H1 (cell line): ENCODE data around the gene RAET1E. TPM values are rescaled to one million over a fixed set of nuclear protein-coding genes. Genes with fewer than 3 reads are reported as not detected.

Experiments
- CTCF ChIA-PET: fragments of 300-600 bp; sonication (Branson Sonifier 250); formaldehyde crosslinking; loops from one replicate; lab custom pipeline; 2021; ENCODE audit not compliant: partially characterized antibody; lab: Charles Lee
- POLR2A ChIA-PET: fragments of 300-600 bp; sonication (Branson Sonifier 250); formaldehyde crosslinking; loops from one replicate; lab custom pipeline; 2021; ENCODE audit warnings: inconsistent platforms; ENCODE audit not compliant: partially characterized antibody; lab: Charles Lee
- DNase-seq, 2 experiments: peaks; one replicate each; pipeline versions ENCODE4 v3.0.0 to v3.0.0-alpha.2; 2010 to 2022; ENCODE audit warnings: low spot score in 2 of 2, low read depth in 1 of 2, mixed read lengths in 1 of 2
- FAIRE-seq: peaks from 2 replicates; lab custom pipeline; 2011; peaks lifted over from hg19 to GRCh38; lab: Jason Lieb, UNC
- H2AFZ ChIP-seq: 2 replicates; pipeline ENCODE4 v1.8.1; 2012; ENCODE audit warnings: low read length, inconsistent platforms
- H2AK5ac ChIP-seq: 2 replicates; pipeline ENCODE4 v1.6.1; 2013; ENCODE audit warnings: low read depth, low read length
- H2BK120ac ChIP-seq: replicated peaks from 2 replicates; pipeline ENCODE3; 2013; ENCODE audit warnings: low read depth, low read length, inconsistent platforms
- H2BK12ac ChIP-seq: 2 replicates; pipeline ENCODE4 v1.6.1; 2013; ENCODE audit warnings: low read depth, low read length
- H2BK15ac ChIP-seq: 2 replicates; pipeline ENCODE4 v1.6.1; 2013; ENCODE audit warnings: low read length
- H2BK20ac ChIP-seq: 2 replicates; pipeline ENCODE4 v1.6.1; 2013; ENCODE audit warnings: low read length
- H2BK5ac ChIP-seq: 2 replicates; pipeline ENCODE4 v1.6.1; 2013; ENCODE audit warnings: low read depth, low read length
- H3K14ac ChIP-seq: 2 replicates; pipeline ENCODE4 v1.6.1; 2013; ENCODE audit warnings: inconsistent platforms; ENCODE audit not compliant: insufficient read length
- H3K18ac ChIP-seq: 2 replicates; pipeline ENCODE4 v1.6.1; 2013; ENCODE audit warnings: low read length; ENCODE audit errors: extremely low read depth
- H3K23ac ChIP-seq: 2 replicates; pipeline ENCODE4 v1.6.1; 2013; ENCODE audit warnings: inconsistent platforms; ENCODE audit not compliant: insufficient read length
- H3K23me2 ChIP-seq: 2 replicates; pipeline ENCODE4 v1.6.1; 2013; ENCODE audit warnings: low read depth, low read length
- H3K27ac ChIP-seq: 2 replicates; pipeline ENCODE4 v1.6.1; 2011; ENCODE audit warnings: low read depth, low read length, inconsistent platforms
- H3K27me3 ChIP-seq, 4 experiments: replicated peaks in 1 of 4; 1 replicate in 1 of 4; 2 replicates in 3 of 4; pipeline versions ENCODE4 v1.6.1 to v1.8.1; 2011 to 2013; ENCODE audit warnings: low read length in 3 of 4, mild to moderate bottlenecking in 3 of 4, inconsistent platforms in 2 of 4, mixed read lengths in 2 of 4, moderate library complexity in 1 of 4; ENCODE audit not compliant: control insufficient read depth in 3 of 4, insufficient read depth in 3 of 4; ENCODE audit errors: extremely low read depth in 1 of 4
- H3K36me3 ChIP-seq, 4 experiments: 2 replicates each; pipeline versions ENCODE4 v1.6.1 to v1.8.1; 2011 to 2013; ENCODE audit warnings: mild to moderate bottlenecking in 4 of 4, low read length in 3 of 4, moderate library complexity in 2 of 4, control low read depth in 1 of 4, inconsistent platforms in 1 of 4; ENCODE audit not compliant: insufficient read depth in 4 of 4, control insufficient read depth in 2 of 4
- H3K4ac ChIP-seq: replicated peaks from 2 replicates; pipeline ENCODE3; 2013; ENCODE audit warnings: low read length, low read depth, mixed read lengths, inconsistent platforms; ENCODE audit not compliant: insufficient read length
- H3K4me1 ChIP-seq, 4 experiments: replicated peaks in 1 of 4; 1 replicate in 1 of 4; 2 replicates in 3 of 4; pipeline versions ENCODE4 v1.6.1 to v1.8.1; 2011 to 2013; ENCODE audit warnings: low read length in 3 of 4, inconsistent platforms in 2 of 4, mixed read lengths in 1 of 4; ENCODE audit not compliant: insufficient read depth in 4 of 4, control insufficient read depth in 3 of 4
- H3K4me2 ChIP-seq, 2 experiments: 2 replicates each; pipeline versions ENCODE4 v1.6.1 to v1.8.1; 2011 to 2013; ENCODE audit warnings: low read depth in 2 of 2, low read length in 2 of 2, control low read depth in 1 of 2, inconsistent platforms in 1 of 2, mild to moderate bottlenecking in 1 of 2; ENCODE audit not compliant: insufficient read depth in 1 of 2
- H3K4me3 ChIP-seq, 4 experiments: fragments of 200-600, 300-600 bp in 1 of 4; sonication (generic), shearing (Covaris generic), sonication (Bioruptor Twin) in 1 of 4; 2 replicates each; pipeline versions ENCODE4 v1.5.1 to v1.8.1; 2011 to 2016; ENCODE audit warnings: low read length in 4 of 4, low read depth in 3 of 4, control low read depth in 2 of 4, inconsistent platforms in 2 of 4, mild to moderate bottlenecking in 2 of 4, mixed read lengths in 1 of 4, moderate library complexity in 1 of 4; ENCODE audit not compliant: insufficient read depth in 2 of 4; ENCODE audit errors: extremely low read depth in 1 of 4
- H3K56ac ChIP-seq: replicated peaks from 2 replicates; pipeline ENCODE3; 2013; ENCODE audit warnings: low read depth, mild to moderate bottlenecking, mixed read lengths, low read length, inconsistent platforms; ENCODE audit not compliant: insufficient read length
- H3K79me1 ChIP-seq: 2 replicates; pipeline ENCODE4 v1.6.1; 2013; ENCODE audit warnings: low read depth, low read length, control low read depth
- H3K79me2 ChIP-seq, 2 experiments: 2 replicates each; pipeline versions ENCODE4 v1.6.1 to v1.8.1; 2012 to 2013; ENCODE audit warnings: low read length in 2 of 2, mild to moderate bottlenecking in 2 of 2, inconsistent platforms in 1 of 2; ENCODE audit not compliant: insufficient read depth in 2 of 2, control insufficient read depth in 1 of 2
- H3K9ac ChIP-seq, 4 experiments: replicated peaks in 1 of 4; 1 replicate in 1 of 4; 2 replicates in 3 of 4; pipeline versions ENCODE4 v1.6.1 to v1.8.1; 2011 to 2013; ENCODE audit warnings: low read depth in 3 of 4, low read length in 3 of 4, control low read depth in 2 of 4, mild to moderate bottlenecking in 2 of 4, moderate library complexity in 2 of 4, inconsistent platforms in 1 of 4; ENCODE audit errors: extremely low read depth in 1 of 4
- H3K9me3 ChIP-seq, 2 experiments: 2 replicates each; pipeline versions ENCODE4 v1.6.1 to v1.8.1; 2012 to 2013; ENCODE audit warnings: mild to moderate bottlenecking in 2 of 2, moderate library complexity in 2 of 2, control low read depth in 1 of 2, inconsistent platforms in 1 of 2, low read depth in 1 of 2, low read length in 1 of 2, mixed read lengths in 1 of 2; ENCODE audit not compliant: insufficient read depth in 2 of 2
- H4K20me1 ChIP-seq, 2 experiments: replicated peaks in 1 of 2; 2 replicates each; pipeline versions ENCODE3 to v1.8.1; 2011 to 2013; ENCODE audit warnings: inconsistent platforms in 2 of 2, low read length in 2 of 2, mild to moderate bottlenecking in 1 of 2; ENCODE audit not compliant: insufficient read depth in 2 of 2, control insufficient read depth in 1 of 2
- H4K5ac ChIP-seq: 2 replicates; pipeline ENCODE4 v1.6.1; 2013; ENCODE audit warnings: low read length, low read depth, mixed read lengths, inconsistent platforms; ENCODE audit not compliant: insufficient read length
- H4K8ac ChIP-seq: 2 replicates; pipeline ENCODE4 v1.8.0; 2013; ENCODE audit warnings: mild to moderate bottlenecking, moderate library complexity, low read length, inconsistent platforms; ENCODE audit not compliant: insufficient read depth; ENCODE audit errors: extremely low read depth
- H4K91ac ChIP-seq: replicated peaks from 2 replicates; pipeline ENCODE3; 2013; ENCODE audit warnings: low read length, mixed read lengths, inconsistent platforms; ENCODE audit not compliant: insufficient read length
- CEBPB ChIP-seq: IDR thresholded peaks from 2 replicates; pipeline ENCODE4 v1.6.1; 2012; ENCODE audit warnings: low read depth, low read length
- GABPA ChIP-seq: IDR thresholded peaks from 2 replicates; pipeline ENCODE4 v1.6.1; 2011; ENCODE audit warnings: mild to moderate bottlenecking, low read length, moderate library complexity, borderline replicate concordance; ENCODE audit not compliant: insufficient read depth
- GTF2F1 ChIP-seq: IDR thresholded peaks from 2 replicates; pipeline ENCODE4 v1.6.1; 2012; ENCODE audit warnings: low read depth, low read length, improper control_type of control experiment, borderline replicate concordance
- HDAC6 ChIP-seq: IDR thresholded peaks from one replicate; pipeline ENCODE4 v1.7.1; 2012; ENCODE audit warnings: low read depth, mild to moderate bottlenecking, inconsistent platforms, low read length, moderate library complexity
- POU5F1 ChIP-seq: IDR thresholded peaks from 2 replicates; pipeline ENCODE4 v1.6.1; 2011; ENCODE audit warnings: low read depth, mild to moderate bottlenecking, low read length, moderate library complexity
- RFX5 ChIP-seq: IDR thresholded peaks from 2 replicates; pipeline ENCODE4 v1.6.1; 2011; ENCODE audit warnings: low read depth, low read length, improper control_type of control experiment, borderline replicate concordance
- SIN3A ChIP-seq, 2 experiments: IDR thresholded peaks in 1 of 2; conservative IDR thresholded peaks in 1 of 2; 2 replicates each; pipeline ENCODE4 v1.6.1; 2011 to 2012; ENCODE audit warnings: low read length in 2 of 2, improper control_type of control experiment in 1 of 2, low read depth in 1 of 2, mild to moderate bottlenecking in 1 of 2
- SP1 ChIP-seq: IDR thresholded peaks from 2 replicates; pipeline ENCODE4 v1.6.1; 2011; ENCODE audit warnings: low read depth, low read length
- SP4 ChIP-seq: IDR thresholded peaks from 2 replicates; pipeline ENCODE4 v1.6.1; 2012; ENCODE audit warnings: low read length, inconsistent platforms
- SRF ChIP-seq: IDR thresholded peaks from 2 replicates; pipeline ENCODE4 v1.6.1; 2011; ENCODE audit warnings: mild to moderate bottlenecking, low read depth, low read length, moderate library complexity
- TAF1 ChIP-seq: IDR thresholded peaks from 2 replicates; pipeline ENCODE4 v1.6.1; 2011; ENCODE audit warnings: mild to moderate bottlenecking, low read depth, low read length
- TAF7 ChIP-seq: optimal IDR thresholded peaks from 2 replicates; pipeline ENCODE3; 2011; ENCODE audit warnings: low read depth, mild to moderate bottlenecking, inconsistent platforms, low read length, moderate library complexity, borderline replicate concordance
- TBP ChIP-seq: IDR thresholded peaks from 2 replicates; pipeline ENCODE4 v1.6.1; 2011; ENCODE audit warnings: low read depth, low read length, improper control_type of control experiment
- USF2 ChIP-seq: IDR thresholded peaks from 2 replicates; pipeline ENCODE4 v1.6.1; 2011; ENCODE audit warnings: low read length, improper control_type of control experiment
- YY1 ChIP-seq: IDR thresholded peaks from 2 replicates; pipeline ENCODE4 v1.6.1; 2011; ENCODE audit warnings: low read depth, mild to moderate bottlenecking, low read length
- WGBS, 2 experiments: shearing (Covaris generic) in 1 of 2; methylation state at CpG; one replicate each; pipeline versions ENCODE4 v1.1.6 to v1.1.7; 2013 to 2015; ENCODE audit warnings: low lambda C conversion rate in 2 of 2, mixed read lengths in 2 of 2, inconsistent platforms in 1 of 2, low coverage in 1 of 2, missing lambda C conversion rate in 1 of 2; ENCODE audit not compliant: insufficient replicate concordance in 2 of 2, insufficient coverage in 1 of 2, insufficient read length in 1 of 2; ENCODE audit errors: extremely low coverage in 1 of 2, missing lambda C conversion rate in 1 of 2; 5-methylcytosine and 5-hydroxymethylcytosine counted together
- polyA plus RNA-seq, 7 experiments: library from polyadenylated mRNA; depleted of rRNA in 3 of 7; stranded (reverse) in 5 of 7; unstranded in 2 of 7; fragments of >200 nt in 5 of 7; fragments of 200-250 nt in 2 of 7; gene quantifications; 1 replicate in 5 of 7; 2 replicates in 1 of 7; 4 replicates in 1 of 7; pipeline versions ENCODE4 v1.2.1 to v1.2.3, GENCODE V29; 2011 to 2013; ENCODE audit warnings: missing spikeins in 2 of 7, mixed read lengths in 2 of 7
- total RNA-seq: library from RNA; stranded (reverse); fragmentation: NEBNext Ultra II Directional; extraction: Animal tissue kit (Norgen Biotek cat#: 25700); gene quantifications from 2 replicates; pipeline ENCODE4 v1.2.1, GENCODE V29; 2021

Gene RAET1E
- total and polyA plus RNA-seq, 2 of the 8 experiments (the other 6 are each of a cell fraction or from before 2014, with no cell fraction given): not detected

- FAIRE-seq (no peak), DNase-seq (no peak)
- Histone ChIP-seq H3K9ac (no peak overlapping the region), H3K23me2 (no peaks in the 10 kb centered on the region), H3K23ac (no peak overlapping the region), H3K4me2 (no peak overlapping the region), H3K27me3 (no peaks in the 10 kb centered on the region), H3K4ac (no peak overlapping the region), H2AFZ (no peak overlapping the region), H2BK120ac (no peak overlapping the region), H3K56ac (no peak overlapping the region), H3K27ac (no peak overlapping the region), H4K5ac (no peak overlapping the region), H3K9me3 (peaks cover 15 to 22% of the 10 kb centered on the region in 2 experiments; a peak in 3 of 4 replicates), H3K4me1 (no peaks in the 10 kb centered on the region), H3K79me2 (no peaks in the 10 kb centered on the region), H2BK12ac (no peak overlapping the region), H4K91ac (no peak overlapping the region), H4K8ac (no peak overlapping the region), H2AK5ac (no peak overlapping the region), H2BK15ac (no peak overlapping the region), H4K20me1 (no peaks in the 10 kb centered on the region), H3K79me1 (no peaks in the 10 kb centered on the region), H3K18ac (no peak overlapping the region), H3K4me3 (no peak overlapping the region), H2BK20ac (no peak overlapping the region), H3K36me3 (no peaks in the 10 kb centered on the region), H2BK5ac (no peak overlapping the region), H3K14ac (no peak overlapping the region)
- WGBS, 2 experiments: 94% methylated on average over 23 of the region's 23 CpGs; no CpG with 5 or more reads in 1 of the 2 experiments
- POLR2A ChIA-PET: no interaction called here
- CTCF ChIA-PET: no interaction called here
- TF ChIP-seq GABPA (no peak), SRF (no peak), YY1 (no peak), TAF1 (no peak), RFX5 (no peak), TAF7 (no peak), SP1 (no peak), TBP (no peak), POU5F1 (no peak), HDAC6 (no peak), SIN3A (conservative IDR thresholded peaks at IDR 0.05 in 1 of 2, IDR thresholded peaks at IDR 0.05 in 1 of 2; ENCODE audit: low read depth in 1 of 2, low read length in 2 of 2) (no peak), GTF2F1 (no peak), USF2 (no peak), CEBPB (no peak), SP4 (no peak)
These were observed 12.8 kb upstream of the RAET1E start for GRCh38 chr6:149910721-149911151.
